GM23338 (cell line): ENCODE data around the gene DUSP5. TPM values are rescaled to one million over a fixed set of nuclear protein-coding genes. Genes with fewer than 3 reads are reported as not detected.

Experiments
- ATAC-seq: fragments of 200-7000 bp; cut with Tn5 transposase; 3 replicates; pipeline ENCODE4 v1.9.1; 2020
- DNase-seq: peaks from one replicate; pipeline ENCODE4 v3.0.0-alpha.2; 2015; ENCODE audit warnings: low spot score
- H2AFZ ChIP-seq: fragments of 200-600 bp; sonication (generic); 2 replicates; pipeline ENCODE4 v1.8.0; 2016; ENCODE audit warnings: antibody characterized with exemption, mild to moderate bottlenecking, moderate library complexity
- H3F3A ChIP-seq: fragments of 200-600 bp; sonication (generic); replicated peaks from 2 replicates; pipeline ENCODE4 v1.8.0; 2017; ENCODE audit warnings: antibody characterized with exemption, mixed run types, low read depth
- H3K27ac ChIP-seq: fragments of 200-600 bp; sonication (generic); 2 replicates; pipeline ENCODE4 v1.6.1; 2016; ENCODE audit warnings: low read depth
- H3K27me3 ChIP-seq: fragments of 200-600 bp; sonication (generic); 2 replicates; pipeline ENCODE4 v1.8.0; 2016; ENCODE audit warnings: mild to moderate bottlenecking, mixed run types, moderate library complexity; ENCODE audit not compliant: insufficient read depth
- H3K36me3 ChIP-seq: fragments of 200-600 bp; sonication (generic); 2 replicates; pipeline ENCODE4 v1.8.0; 2016; ENCODE audit warnings: mild to moderate bottlenecking; ENCODE audit not compliant: insufficient read depth
- H3K4me1 ChIP-seq: fragments of 200-600 bp; sonication (generic); 2 replicates; pipeline ENCODE4 v1.8.0; 2016; ENCODE audit warnings: mild to moderate bottlenecking, moderate library complexity; ENCODE audit not compliant: insufficient read depth
- H3K4me2 ChIP-seq: fragments of 200-600 bp; sonication (generic); 2 replicates; pipeline ENCODE4 v1.7.1; 2017; ENCODE audit warnings: mixed run types
- H3K4me3 ChIP-seq: fragments of 200-600 bp; sonication (generic); 2 replicates; pipeline ENCODE4 v1.6.1; 2016; ENCODE audit warnings: mixed run types
- H3K79me2 ChIP-seq: fragments of 200-600 bp; sonication (generic); replicated peaks from 2 replicates; pipeline ENCODE4 v1.8.0; 2017; ENCODE audit warnings: mild to moderate bottlenecking; ENCODE audit not compliant: insufficient read depth
- H3K9me2 ChIP-seq: fragments of 200-600 bp; sonication (generic); 2 replicates; pipeline ENCODE4 v1.8.0; 2017; ENCODE audit not compliant: insufficient read depth
- H4K20me1 ChIP-seq: fragments of 200-600 bp; sonication (generic); replicated peaks from 2 replicates; pipeline ENCODE4 v1.8.0; 2017; ENCODE audit warnings: mild to moderate bottlenecking; ENCODE audit not compliant: insufficient read depth
- H3K27ac Mint-ChIP-seq: 2 replicates; pipeline ENCODE4 v1.8.0; 2020; ENCODE audit warnings: inconsistent platforms, mild to moderate bottlenecking, moderate library complexity, mixed read lengths
- H3K27me3 Mint-ChIP-seq: 3 replicates; pipeline ENCODE4 v1.8.0; 2022; ENCODE audit warnings: low read depth, mild to moderate bottlenecking, moderate library complexity, mixed read lengths, inconsistent platforms; ENCODE audit not compliant: insufficient read depth, poor library complexity
- H3K36me3 Mint-ChIP-seq: 3 replicates; pipeline ENCODE4 v1.8.0; 2021; ENCODE audit warnings: low read depth, mild to moderate bottlenecking, inconsistent platforms, moderate library complexity, mixed read lengths
- H3K4me1 Mint-ChIP-seq: 3 replicates; pipeline ENCODE4 v1.8.0; 2020; ENCODE audit warnings: mild to moderate bottlenecking, inconsistent platforms, mixed read lengths
- H3K4me3 Mint-ChIP-seq: 3 replicates; pipeline ENCODE4 v1.8.0; 2021; ENCODE audit warnings: moderate library complexity, mild to moderate bottlenecking, inconsistent platforms, mixed read lengths
- H3K9me3 Mint-ChIP-seq: 3 replicates; pipeline ENCODE4 v1.8.0; 2020; ENCODE audit warnings: moderate library complexity, mild to moderate bottlenecking, inconsistent platforms, mixed read lengths
- CREB1 ChIP-seq: fragments of 250-450 bp; sonication (Bioruptor Pico); IDR thresholded peaks from 2 replicates; pipeline ENCODE4 v1.5.0; 2020; ENCODE audit warnings: low read depth, mild to moderate bottlenecking, moderate library complexity
- CTCF ChIP-seq, 2 experiments: fragments of 200-600 bp in 1 of 2; sonication (generic) in 1 of 2; conservative IDR thresholded peaks; 2 replicates each; pipeline versions ENCODE4 v1.5.1 to v1.6.1; 2016 to 2017; ENCODE audit warnings: antibody characterized with exemption in 2 of 2, low read depth in 2 of 2, mild to moderate bottlenecking in 2 of 2, moderate library complexity in 1 of 2
- ETS1 ChIP-seq: IDR thresholded peaks from 2 replicates; pipeline ENCODE4 v1.6.1; 2016; ENCODE audit warnings: antibody characterized with exemption
- JUNB ChIP-seq: IDR thresholded peaks from one replicate; pipeline ENCODE4 v1.6.1; 2016; ENCODE audit warnings: antibody characterized with exemption; ENCODE audit not compliant: unreplicated experiment
- POLR2AphosphoS5 ChIP-seq: IDR thresholded peaks from 2 replicates; pipeline ENCODE4 v1.6.1; 2016; ENCODE audit warnings: antibody characterized with exemption, low read depth
- REST ChIP-seq: IDR thresholded peaks from one replicate; pipeline ENCODE4 v1.6.1; 2018; ENCODE audit warnings: antibody characterized with exemption; ENCODE audit not compliant: unreplicated experiment
- STAT1 ChIP-seq: IDR thresholded peaks from one replicate; pipeline ENCODE4 v1.6.1; 2016; ENCODE audit warnings: antibody characterized with exemption; ENCODE audit not compliant: unreplicated experiment
- ZNF462 ChIP-seq: fragments of 250-450 bp; sonication (Bioruptor Pico); IDR thresholded peaks from 2 replicates; pipeline ENCODE4 v1.5.0; 2020; ENCODE audit warnings: mild to moderate bottlenecking, moderate library complexity
- polyA plus RNA-seq: library from polyadenylated mRNA; unstranded; fragments of >200 nt; fragmentation: Nextera tagmentation; extraction: Ambion mirVana; gene quantifications from 2 replicates; pipeline ENCODE4 v1.2.1, GENCODE V29; 2016
- total RNA-seq: library from RNA; depleted of rRNA; stranded (reverse); fragments of >200 nt; shearing (Covaris generic); gene quantifications from 2 replicates; pipeline ENCODE4 v1.2.3, GENCODE V29; 2014

DUSP5 gene
- total and polyA plus RNA-seq, 2 experiments from 2014 or later = 10.8 to 35.9 TPM

- TF ChIP-seq ZNF462 (CRISPR knock-in tag) = no peak
Measured at GRCh38 chr10:110457851-110458250, 39.9 kb upstream of the DUSP5 start (continued).

GRCh38 chr10:110458266-110458920 is 39.3 kb upstream of the DUSP5 start:
- Histone ChIP-seq H3K36me3 (no peaks in the 10 kb centered on the region), H3F3A (no peaks in the 10 kb centered on the region), H3K4me3 (no peak overlapping the region), H3K4me1 (peaks cover 5% of the 10 kb centered on the region; the same call in 1 of the 2 replicates), H3K4me2 (no peak overlapping the region), H3K27ac (no peak overlapping the region), H3K27me3 (no peaks in the 10 kb centered on the region), H4K20me1 (no peaks in the 10 kb centered on the region), H3K79me2 (no peaks in the 10 kb centered on the region), H3K9me2 (0 out of 2 replicates have a peak, but pooled peaks cover 3% of the 10 kb centered on the region), H2AFZ (no peak overlapping the region)
- DNase-seq (no peak), ATAC-seq (no peak)
- Mint-ChIP-seq H3K27ac (no peak overlapping the region), H3K4me1 (peaks cover 13% of the 10 kb centered on the region), H3K4me3 (no peak overlapping the region), H3K9me3 (no peaks in the 10 kb centered on the region; the same call in 2 of the 3 replicates), H3K27me3 (peaks cover 13% of the 10 kb centered on the region), H3K36me3 (no peaks in the 10 kb centered on the region)
- no peak for TF ChIP-seq STAT1
- no peak for TF ChIP-seq ETS1
- no peak for TF ChIP-seq JUNB
- no peak for TF ChIP-seq POLR2AphosphoS5
- no peak for TF ChIP-seq CTCF (conservative IDR thresholded peaks at IDR 0.05; ENCODE audit: low read depth in 2 of 2)
- TF ChIP-seq CREB1 = no peak
- no peak for TF ChIP-seq REST
